Psoas muscle (tissue), 8 donors: ENCODE data around the gene P4HTM. TPM values are rescaled to one million over a fixed set of nuclear protein-coding genes. Genes with fewer than 3 reads are reported as not detected.

Experiments used
- ATAC-seq, 4 donors: fragments of 200-7000 bp; cut with Tn5 transposase; one replicate each; pipeline ENCODE4 v1.9.1; 2020; ENCODE audit warnings: moderate library complexity in 3 of 4, mild to moderate bottlenecking in 2 of 4
- DNase-seq, 2 donors: peaks; one replicate each; pipeline ENCODE4 v3.0.0-alpha.2; 2020
- H3K27ac ChIP-seq: fragments of 200-600 bp; one replicate; pipeline ENCODE4 v1.8.0; 2022
- H3K27me3 ChIP-seq, 3 donors: fragments of 200-600 bp in 1 of 3; one replicate each; pipeline versions ENCODE4 v1.6.1 to v1.8.0; 2013 to 2022; ENCODE audit warnings: low read length in 2 of 3, mild to moderate bottlenecking in 2 of 3, moderate library complexity in 1 of 3; ENCODE audit not compliant: insufficient read depth in 3 of 3
- H3K36me3 ChIP-seq, 2 donors: fragments of 200-600 bp in 1 of 2; one replicate each; pipeline versions ENCODE4 v1.6.1 to v1.8.0; 2013 to 2022; ENCODE audit warnings: low read depth in 1 of 2, mild to moderate bottlenecking in 1 of 2, moderate library complexity in 1 of 2; ENCODE audit not compliant: insufficient read depth in 1 of 2
- H3K4me1 ChIP-seq: fragments of 200-600 bp; one replicate; pipeline ENCODE4 v1.8.0; 2022
- H3K4me3 ChIP-seq: fragments of 200-600 bp; one replicate; pipeline ENCODE4 v1.8.0; 2022; ENCODE audit warnings: mild to moderate bottlenecking
- H3K9me3 ChIP-seq: fragments of 200-600 bp; one replicate; pipeline ENCODE4 v1.8.0; 2022
- CTCF ChIP-seq: fragments of 200-600 bp; IDR thresholded peaks from one replicate; pipeline ENCODE4 v1.8.0; 2022; ENCODE audit warnings: antibody characterized with exemption
- WGBS, 3 donors: extraction: QIAGEN DNeasy Blood & Tissue Kit; methylation state at CpG; one replicate each; pipeline versions ENCODE4 v1.1.6 to v1.1.7; 2013; 5-methylcytosine and 5-hydroxymethylcytosine counted together
- intact Hi-C, 2 donors: fragments of 100-400 bp; cut with DNase I; formaldehyde crosslinking; loops; one replicate each; pipeline versions ENCODE4 v1.11.0 to v1.14.2; 2022
- polyA plus RNA-seq, 3 donors: library from polyadenylated mRNA; stranded (reverse); fragments of 200-250 nt; gene quantifications; one replicate each; pipeline ENCODE4 v1.2.3, GENCODE V29; 2013
- total RNA-seq, 4 donors: library from RNA; stranded (reverse); fragmentation: NEBNext Ultra II Directional in 2 of 4; extraction: Animal tissue kit (Norgen Biotek cat#: 25700) in 2 of 4; gene quantifications; one replicate each; pipeline versions ENCODE4 v1.2.1 to v1.2.4, GENCODE V29; 2021 to 2023
- donor health status: healthy with polysubstance abuse.
- donor health status: DM: no; HTN: no; CAD: no; lungs with moderate emphysema.
- donor health status: Bipolar disorder and iron deficiency.
- donor health status: healthy.
- donor health status: DM: yes; HTN: yes; CAD: no.
- donor health status: DM: no; HTN: no; CAD: no.
- donor health status: DM: no; HTN: no; CAD: no.
- donor health status: DM: yes; HTN: yes; CAD: no.

The P4HTM gene
- total and polyA plus RNA-seq, 7 donors: 4.1 to 17.0 (median 11.1) TPM

- Histone ChIP-seq H3K9me3 (no peaks in the 10 kb centered on the region), H3K27ac (no peak overlapping the region), H3K36me3 (peaks cover 12 to 98% of the 10 kb centered on the region in 2 donors), H3K4me3 (no peak overlapping the region), H3K4me1 (no peaks in the 10 kb centered on the region), H3K27me3 (no peaks in the 10 kb centered on the region)
- no peak for TF ChIP-seq CTCF
- ATAC-seq (no peak), DNase-seq (no peak)
- intact Hi-C loops: no loop called here
- 86 to 96% (median 93%) methylated on average over 4 of the region's 4 CpGs for WGBS, 3 donors
Observed at GRCh38 chr3:48980295-48980694, 9.7 kb upstream of the P4HTM start.

- no peak for ATAC-seq
- intact Hi-C loops: no loop called here
- H3K27ac ChIP-seq: no peak overlapping the region
Observed at GRCh38 chr3:48982016-48982415, 8.0 kb upstream of the P4HTM start.

GRCh38 chr3:48982686-48983085, 7.4 kb upstream of the P4HTM start:
- WGBS, 3 donors: 79 to 93% (median 85%) methylated on average over 5 of the region's 5 CpGs
- Histone ChIP-seq H3K9me3 (no peaks in the 10 kb centered on the region), H3K4me1 (no peaks in the 10 kb centered on the region), H3K27me3 (no peaks in the 10 kb centered on the region), H3K36me3 (peaks cover 8 to 92% of the 10 kb centered on the region in 2 donors), H3K4me3 (no peak overlapping the region), H3K27ac (no peak overlapping the region)
- DNase-seq: no peak
- TF ChIP-seq CTCF: no peak
- no peak for ATAC-seq
- intact Hi-C loops: no loop called here

More at GRCh38 chr3:48982016-48982415, 8.0 kb upstream of the P4HTM start:
- no peaks in the 10 kb centered on the region for H3K9me3 ChIP-seq
- H3K36me3 ChIP-seq: peaks cover 10 to 98% of the 10 kb centered on the region in 2 donors
- H3K27me3 ChIP-seq: no peaks in the 10 kb centered on the region
- DNase-seq: no peak
- TF ChIP-seq CTCF: no peak
- no peak overlapping the region for H3K4me3 ChIP-seq
- H3K4me1 ChIP-seq: no peaks in the 10 kb centered on the region

GRCh38 chr3:48983096-48983495, 6.9 kb upstream of the P4HTM start:
- WGBS, 3 donors: 89 to 97% (median 95%) methylated on average over 4 of the region's 4 CpGs
- no peaks in the 10 kb centered on the region for H3K9me3 ChIP-seq
- H3K36me3 ChIP-seq: peaks cover 8 to 88% of the 10 kb centered on the region in 2 donors
- no peaks in the 10 kb centered on the region for H3K27me3 ChIP-seq
- intact Hi-C loops: no loop called here
- DNase-seq (no peak), ATAC-seq (no peak)
- H3K27ac ChIP-seq: no peak overlapping the region
- no peaks in the 10 kb centered on the region for H3K4me1 ChIP-seq
- TF ChIP-seq CTCF: no peak
- no peak overlapping the region for H3K4me3 ChIP-seq

- H3K36me3 ChIP-seq: peaks cover 5 to 74% of the 10 kb centered on the region in 2 donors
Observed at GRCh38 chr3:48984663-48985062, 5.4 kb upstream of the P4HTM start.

More at GRCh38 chr3:48984663-48985062, 5.4 kb upstream of the P4HTM start:
- Histone ChIP-seq H3K27ac (no peak overlapping the region), H3K27me3 (no peaks in the 10 kb centered on the region), H3K4me1 (peaks cover 4% of the 10 kb centered on the region), H3K4me3 (no peak overlapping the region), H3K9me3 (no peaks in the 10 kb centered on the region)
- intact Hi-C loops: loop anchor here in 1 of 2 donors (5.0 kb wide), 1 partner anchor 108 kb away; the partner anchor contains the start of gene QRICH1
- DNase-seq: no peak
- ATAC-seq: no peak
- TF ChIP-seq CTCF: no peak
